ENCODE results near the gene ARID1B.

DNA sequence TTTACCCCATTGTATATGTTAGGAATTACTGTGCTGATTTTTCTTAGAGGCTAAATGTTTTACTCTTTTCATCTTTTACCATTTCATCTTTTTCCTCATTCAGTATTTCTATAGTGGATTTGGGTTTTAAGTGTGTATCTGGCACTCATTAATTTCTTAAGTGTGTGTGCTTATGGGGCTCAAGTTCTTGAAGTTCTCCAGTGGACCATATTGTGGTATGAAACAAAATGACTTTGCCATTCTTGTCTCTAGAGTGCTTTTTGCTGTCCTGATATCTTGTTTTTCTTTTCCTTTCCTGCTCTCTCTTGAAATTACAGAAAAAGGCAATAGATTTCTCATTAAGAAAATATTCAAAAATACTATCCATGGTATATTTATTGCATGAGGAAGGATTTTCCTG lies 123.1 kb downstream of the ARID1B start:
- TF ChIP-seq, protein P1, sequence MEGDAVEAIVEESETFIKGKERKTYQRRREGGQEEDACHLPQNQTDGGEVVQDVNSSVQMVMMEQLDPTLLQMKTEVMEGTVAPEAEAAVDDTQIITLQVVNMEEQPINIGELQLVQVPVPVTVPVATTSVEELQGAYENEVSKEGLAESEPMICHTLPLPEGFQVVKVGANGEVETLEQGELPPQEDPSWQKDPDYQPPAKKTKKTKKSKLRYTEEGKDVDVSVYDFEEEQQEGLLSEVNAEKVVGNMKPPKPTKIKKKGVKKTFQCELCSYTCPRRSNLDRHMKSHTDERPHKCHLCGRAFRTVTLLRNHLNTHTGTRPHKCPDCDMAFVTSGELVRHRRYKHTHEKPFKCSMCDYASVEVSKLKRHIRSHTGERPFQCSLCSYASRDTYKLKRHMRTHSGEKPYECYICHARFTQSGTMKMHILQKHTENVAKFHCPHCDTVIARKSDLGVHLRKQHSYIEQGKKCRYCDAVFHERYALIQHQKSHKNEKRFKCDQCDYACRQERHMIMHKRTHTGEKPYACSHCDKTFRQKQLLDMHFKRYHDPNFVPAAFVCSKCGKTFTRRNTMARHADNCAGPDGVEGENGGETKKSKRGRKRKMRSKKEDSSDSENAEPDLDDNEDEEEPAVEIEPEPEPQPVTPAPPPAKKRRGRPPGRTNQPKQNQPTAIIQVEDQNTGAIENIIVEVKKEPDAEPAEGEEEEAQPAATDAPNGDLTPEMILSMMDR (IDR thresholded peaks at IDR 0.05; ENCODE audit: borderline replicate concordance, extremely low read depth, low read length, poor library complexity, severe bottlenecking): no peak
- no peak for TF ChIP-seq EZH2 (IDR thresholded peaks at IDR 0.05; ENCODE audit: borderline replicate concordance, low read depth, low read length, severe bottlenecking)

Measured in DND-41 (cell line).